ENCODE data around the gene WAPL. TPM values are rescaled to one million over a fixed set of nuclear protein-coding genes. Genes with fewer than 3 reads are reported as not detected.

WAPL gene
- total RNA-seq, 6 experiments from 2014 or later: 13.4 to 21.3 (median 18.8) TPM

DNA sequence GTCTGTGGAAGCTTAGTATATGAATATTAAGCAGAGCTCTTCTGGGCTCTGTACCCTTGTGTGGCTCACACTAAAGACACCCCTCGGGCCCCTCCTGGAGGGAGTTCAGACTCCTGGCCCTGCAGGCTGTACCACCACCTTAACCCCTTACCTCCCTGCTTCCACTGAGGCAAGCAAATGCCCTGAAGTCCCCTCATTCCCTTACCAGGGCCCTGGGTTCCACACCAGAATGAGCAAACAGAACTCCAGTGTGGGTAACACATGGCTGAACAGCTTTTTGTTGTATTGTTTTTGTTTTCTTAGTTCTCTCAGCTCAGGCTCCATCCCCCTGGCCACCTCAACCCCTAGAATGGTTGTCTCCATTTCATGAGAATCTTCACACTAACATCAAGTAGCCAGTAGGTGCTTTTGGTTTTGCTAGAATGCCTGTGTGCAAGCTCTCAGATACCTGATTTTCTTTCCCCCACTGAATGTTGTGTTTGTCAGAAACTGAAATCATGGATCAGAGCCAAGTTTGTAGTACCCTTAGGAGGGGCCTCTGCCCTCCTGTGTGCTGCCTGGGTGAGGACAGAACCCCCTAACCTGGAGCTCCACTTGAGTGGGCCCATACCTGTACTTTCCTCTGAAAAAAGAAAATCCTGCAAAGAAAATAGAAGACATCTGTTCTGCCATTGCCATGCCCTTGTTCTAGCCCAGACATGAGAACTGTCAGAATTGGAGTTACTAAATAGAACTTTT lies 2.8 kb upstream of the WAPL start:
- Histone ChIP-seq H3K27me3 (no peaks in the 10 kb centered on the region), H3K9me3 (no peaks in the 10 kb centered on the region), H3K4me3 (no peak overlapping the region), H3K27ac (no peak overlapping the region), H3K4me1 (peaks cover 0 to 23% (median 8%) of the 10 kb centered on the region in 4 donors), H3K36me3 (no peaks in the 10 kb centered on the region)
- TF ChIP-seq POLR2A (IDR thresholded peaks at IDR 0.05) (no peak), CTCF (IDR thresholded peaks at IDR 0.05) (no peak)
- intact Hi-C loops (cut with DNase I): no loop called here
- DNase-seq (no peak), ATAC-seq (no peak)
- WGBS (ENCODE audit: insufficient coverage, low coverage, low lambda C conversion rate, missing lambda C conversion rate): no CpG with 5 or more reads among the region's 1 CpG

GRCh38 chr10:86523348-86523747 lies 1.8 kb upstream of the WAPL start:
- ATAC-seq (no peak), DNase-seq (no peak)
- H3K27ac ChIP-seq: no peak overlapping the region
- no peak for TF ChIP-seq POLR2A (IDR thresholded peaks at IDR 0.05)
- TF ChIP-seq CTCF (IDR thresholded peaks at IDR 0.05): peak in 2 of 4 donors; percentile 13 to 23
- no peaks in the 10 kb centered on the region for H3K27me3 ChIP-seq
- no peaks in the 10 kb centered on the region for H3K36me3 ChIP-seq
- peaks cover 0 to 32% (median 8%) of the 10 kb centered on the region in 4 donors for H3K4me1 ChIP-seq
- H3K9me3 ChIP-seq: no peaks in the 10 kb centered on the region
- WGBS (ENCODE audit: insufficient coverage, low coverage, low lambda C conversion rate, missing lambda C conversion rate): 45% methylated on average over 1 of the region's 1 CpG
- H3K4me3 ChIP-seq: no peak overlapping the region
- intact Hi-C loops (cut with DNase I): no loop called here

DNA sequence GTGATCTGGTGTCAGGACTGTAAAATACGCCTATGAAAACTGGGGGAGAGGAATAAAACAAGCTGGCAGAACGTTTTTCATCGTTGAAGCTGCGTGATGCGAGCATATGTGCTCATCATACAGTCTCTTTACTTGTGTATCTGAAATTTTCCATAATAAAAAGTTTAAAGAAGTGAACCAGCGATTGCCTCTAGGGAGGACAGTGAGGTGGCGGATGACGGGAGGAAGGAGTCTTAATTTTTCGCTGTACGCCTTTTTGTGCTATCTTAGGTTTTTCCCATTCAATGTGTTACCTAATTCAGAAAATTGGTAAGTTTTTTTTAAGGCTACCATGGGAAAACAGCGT lies 891 bp upstream of the WAPL start:
- Histone ChIP-seq H3K9me3 (no peaks in the 10 kb centered on the region), H3K27me3 (no peaks in the 10 kb centered on the region), H3K36me3 (no peaks in the 10 kb centered on the region), H3K4me1 (peaks cover 0 to 32% (median 8%) of the 10 kb centered on the region in 4 donors), H3K27ac (peak overlapping the region in 2 of 3 donors; percentile 91 to 94), H3K4me3 (peak overlapping the region; percentile 90 to 98 (median 98))
- DNase-seq (no peak), ATAC-seq (no peak)
- intact Hi-C loops (cut with DNase I): no loop called here
- TF ChIP-seq POLR2A (IDR thresholded peaks at IDR 0.05) (no peak), CTCF (IDR thresholded peaks at IDR 0.05) (no peak)
- WGBS (ENCODE audit: insufficient coverage, low coverage, low lambda C conversion rate, missing lambda C conversion rate): 25% methylated on average over 11 of the region's 11 CpGs

- Histone ChIP-seq H3K27me3 (no peaks in the 10 kb centered on the region), H3K4me1 (peaks cover 0 to 32% (median 8%) of the 10 kb centered on the region in 4 donors), H3K4me3 (peak overlapping the region; percentile 90 to 98 (median 98)), H3K36me3 (peaks cover 0 to 1% (median 0%) of the 10 kb centered on the region in 4 donors), H3K9me3 (no peaks in the 10 kb centered on the region), H3K27ac (peak overlapping the region; percentile 91 to 97 (median 94))
- peak; percentile 76 to 80 (median 78) for DNase-seq
- peak; percentile 45 to 56 (median 52) for ATAC-seq
- no peak for TF ChIP-seq CTCF (IDR thresholded peaks at IDR 0.05)
- no peak for TF ChIP-seq POLR2A (IDR thresholded peaks at IDR 0.05)
- intact Hi-C loops (cut with DNase I): no loop called here
- WGBS (ENCODE audit: insufficient coverage, low coverage, low lambda C conversion rate, missing lambda C conversion rate): 1% methylated on average over 16 of the region's 70 CpGs
Observed at GRCh38 chr10:86520871-86521677, 518 bp downstream of the WAPL start.

All from right lobe of liver (tissue), 6 donors.